SH-SY5Y (cell line): ENCODE data around the gene CHD9NB.

Source experiments
- GATA2 ChIP-seq: IDR thresholded peaks from 2 replicates; pipeline ENCODE4 v1.6.1; 2011; ENCODE audit warnings: mild to moderate bottlenecking, low read depth, low read length
- GATA3 ChIP-seq: IDR thresholded peaks from 2 replicates; pipeline ENCODE4 v1.6.1; 2011; ENCODE audit warnings: low read depth, mild to moderate bottlenecking, low read length, moderate library complexity

DNA sequence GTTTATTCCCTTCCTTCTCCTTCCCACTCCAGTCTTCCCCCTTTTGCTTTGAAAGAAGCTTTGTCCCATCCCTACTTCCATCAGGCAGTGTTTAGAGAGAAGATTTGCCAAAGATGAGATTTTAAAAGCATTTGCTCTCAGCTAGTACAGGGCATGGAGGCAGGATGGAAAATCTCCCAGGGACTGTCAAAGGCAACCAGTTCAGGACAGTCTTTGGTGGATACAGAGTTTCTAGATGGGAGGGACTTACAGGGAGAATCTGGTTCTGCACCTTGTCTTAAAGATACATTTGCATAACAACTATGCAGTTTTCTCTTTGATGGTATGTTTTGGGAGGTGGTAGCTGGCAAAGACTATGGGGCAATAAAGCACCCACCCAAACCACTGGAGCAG is 28.3 kb upstream of the CHD9NB start:
- TF ChIP-seq GATA2 (no peak), GATA3 (no peak)
